Caki2 (cell line): ENCODE results near the gene NHSL1. TPM values are rescaled to one million over a fixed set of nuclear protein-coding genes. Genes with fewer than 3 reads are reported as not detected.

Source experiments
- total RNA-seq: library from RNA; depleted of rRNA; stranded (reverse); fragments of >200 nt; shearing (Covaris generic); gene quantifications from 2 replicates; pipeline ENCODE4 v1.2.3, GENCODE V29; 2014; ENCODE audit warnings: low replicate concordance; rRNA removed

Gene NHSL1
- total RNA-seq, 1 experiment from 2014 or later, result 2.5 TPM

Other genes starting within 250 kb of the NHSL1 start
- gene SMIM28, start 121.6 kb downstream of the NHSL1 start, total RNA-seq, result not detected in 2 replicates
- 96.3 and 103 TPM in 2 replicates for gene HEBP2, start 95.3 kb downstream of the NHSL1 start, total RNA-seq